Measurements from ENCODE around the gene SYNE2.
"Not testable (repeated sequence)": the region's sequence is repeated elsewhere in the genome, so short reads cannot be mapped to it uniquely, and the experiment has no call there.

The SYNE2 gene

DNA sequence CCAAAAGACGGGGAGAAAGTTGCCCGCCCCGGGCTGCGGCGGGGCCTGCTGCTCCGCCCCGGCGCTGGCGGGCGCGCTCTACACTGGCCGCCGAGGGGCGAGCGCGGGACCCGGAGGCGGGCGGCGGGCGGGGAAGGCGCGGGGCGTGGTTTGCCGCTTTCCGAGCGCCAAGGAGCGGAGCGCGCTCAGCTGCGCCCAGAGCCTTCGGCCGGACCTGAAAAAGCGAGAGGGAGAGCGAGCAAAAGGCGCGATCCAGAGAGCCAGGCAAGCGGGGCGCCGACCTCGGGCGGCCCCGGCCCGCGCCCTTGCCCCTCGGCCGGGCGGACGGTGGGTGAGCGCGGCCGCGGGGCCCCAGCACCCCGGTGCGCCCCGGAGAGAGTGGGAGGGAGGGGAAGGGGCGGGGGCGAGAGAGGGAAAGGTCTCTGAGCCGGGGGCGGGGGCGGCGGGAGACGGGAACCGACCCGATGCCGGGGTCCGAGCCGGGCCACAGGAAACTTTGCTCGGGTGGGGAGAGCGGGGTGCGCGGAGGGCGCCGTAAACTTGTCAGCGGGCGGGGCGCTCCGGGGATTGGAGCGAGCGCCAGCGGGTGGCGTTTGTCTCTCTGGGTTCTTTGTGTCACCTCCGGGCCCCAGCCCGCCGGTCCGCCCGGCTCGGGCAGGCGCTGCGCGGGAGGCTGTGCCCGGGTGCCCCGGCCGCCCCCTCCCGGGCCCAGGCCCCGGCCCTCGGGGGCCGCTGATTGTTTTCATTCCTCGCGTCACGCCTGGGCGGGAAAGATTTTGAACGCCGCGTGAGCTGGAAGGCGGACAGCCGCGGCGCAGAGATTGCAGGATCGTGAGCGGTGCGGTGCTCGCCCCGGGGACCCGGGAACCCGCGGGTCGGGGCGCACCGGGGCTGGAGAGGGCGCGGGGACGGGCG is at the start of gene SYNE2:
SYNE2 (plus strand) TSS at position 188 of the 915 bp plus-strand sequence. CDS start 56,145 bp downstream, outside the sequence.
- TF ChIP-seq CTCF (IDR thresholded peaks at IDR 0.05; ENCODE audit: control insufficient read depth, extremely low read depth, insufficient read depth), result peak; percentile 35
- no peak for DNase-seq (ENCODE audit: low read depth)
- H3K4me3 ChIP-seq (ENCODE audit: low read depth, low read length), result peak within 1 kb of the TSS; percentile 73

- not testable (repeated sequence) for H3K4me3 ChIP-seq (ENCODE audit: low read depth, low read length); DNase-seq (ENCODE audit: low read depth)
Measured at GRCh38 chr14:63803221-63803791, 49.5 kb upstream of the SYNE2 start.

DNA sequence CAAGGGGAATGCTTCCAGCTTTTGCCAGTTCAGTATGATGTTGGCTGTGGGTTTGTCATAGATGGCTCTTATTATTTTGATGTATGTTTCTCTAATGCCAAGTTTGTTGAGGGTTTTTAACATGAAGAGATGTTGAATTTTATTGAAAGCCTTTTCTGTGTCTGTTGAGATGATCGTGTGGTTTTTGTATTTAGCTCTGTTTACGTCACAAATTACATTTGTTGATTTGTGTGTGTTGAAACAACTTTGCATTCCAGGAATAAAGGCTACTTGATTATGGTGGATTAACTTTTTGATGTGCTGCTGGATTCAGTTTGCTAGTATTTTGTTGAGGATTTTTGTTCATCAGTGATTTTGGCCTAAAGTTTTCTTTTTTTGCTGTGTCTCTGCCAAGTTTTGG is 46.7 kb upstream of the SYNE2 start:
- not testable (repeated sequence) for DNase-seq (ENCODE audit: low read depth)

DNA sequence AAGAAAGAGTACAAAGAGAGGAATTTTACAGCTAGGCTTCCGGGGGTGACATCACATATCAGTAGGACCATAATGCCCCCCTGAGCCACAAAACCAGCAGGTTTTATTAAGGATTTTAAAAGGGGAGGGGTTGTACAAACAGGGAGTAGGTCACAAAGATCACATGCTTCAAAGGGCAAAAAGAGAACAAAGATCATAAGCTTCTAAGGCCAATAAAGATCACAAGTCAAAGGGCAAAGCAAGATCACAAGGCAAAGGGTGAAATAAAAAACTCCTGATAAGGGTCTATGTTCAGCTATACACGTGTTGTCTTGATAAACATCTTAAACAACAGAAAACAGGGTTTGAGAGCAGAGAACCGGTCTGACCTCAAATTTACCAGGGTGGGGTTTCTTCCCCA is 41.1 kb upstream of the SYNE2 start:
- H3K4me3 ChIP-seq (ENCODE audit: low read depth, low read length); DNase-seq (ENCODE audit: low read depth): not testable (repeated sequence)

More for the DNA sequence above, 46.7 kb upstream of the SYNE2 start:
- not testable (repeated sequence) for H3K4me3 ChIP-seq (ENCODE audit: low read depth, low read length)

GRCh38 chr14:63833728-63834127 is 19.1 kb upstream of the SYNE2 start:
- no peak for DNase-seq (ENCODE audit: low read depth)
- no peak overlapping the region for H3K4me3 ChIP-seq (ENCODE audit: low read depth, low read length)
- TF ChIP-seq CTCF (IDR thresholded peaks at IDR 0.05; ENCODE audit: control insufficient read depth, extremely low read depth, insufficient read depth), result no peak

GRCh38 chr14:63840981-63841380 is 11.8 kb upstream of the SYNE2 start:
- no peak for TF ChIP-seq CTCF (IDR thresholded peaks at IDR 0.05; ENCODE audit: control insufficient read depth, extremely low read depth, insufficient read depth)
- no peak for DNase-seq (ENCODE audit: low read depth)
- no peak overlapping the region for H3K4me3 ChIP-seq (ENCODE audit: low read depth, low read length)

DNA sequence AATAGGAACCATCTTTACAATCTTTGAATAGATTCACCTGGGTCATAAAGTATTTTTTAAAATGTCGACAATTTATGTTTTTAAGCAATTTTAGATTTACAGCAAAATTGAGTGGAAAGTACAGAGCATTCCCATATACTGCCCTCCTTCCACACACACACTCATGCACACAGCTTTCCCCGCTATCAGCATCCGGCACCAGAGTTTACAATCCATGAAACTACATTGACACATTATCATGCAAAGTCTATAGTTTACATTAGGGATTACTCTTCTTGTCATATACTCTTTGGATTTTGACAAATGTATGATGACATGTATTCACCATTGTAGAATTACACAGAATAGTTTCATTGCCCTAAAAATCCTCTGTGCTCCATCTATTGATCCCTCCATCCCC is 9.0 kb upstream of the SYNE2 start:
- DNase-seq (ENCODE audit: low read depth), result no peak
- TF ChIP-seq CTCF (IDR thresholded peaks at IDR 0.05; ENCODE audit: control insufficient read depth, extremely low read depth, insufficient read depth), result no peak

GRCh38 chr14:63848890-63849289 is 3.9 kb upstream of the SYNE2 start:
- H3K4me3 ChIP-seq (ENCODE audit: low read depth, low read length), result no peak overlapping the region
- no peak for DNase-seq (ENCODE audit: low read depth)
- TF ChIP-seq CTCF (IDR thresholded peaks at IDR 0.05; ENCODE audit: control insufficient read depth, extremely low read depth, insufficient read depth), result no peak

More for the DNA sequence above, 9.0 kb upstream of the SYNE2 start:
- H3K4me3 ChIP-seq (ENCODE audit: low read depth, low read length), result no peak overlapping the region
